IMR-90 (cell line): ENCODE measurements around the gene SLC17A8. TPM values are rescaled to one million over a fixed set of nuclear protein-coding genes. Genes with fewer than 3 reads are reported as not detected.

Source experiments
- ATAC-seq: fragments of 200-7000 bp; cut with Tn5 transposase; 2 replicates; pipeline ENCODE4 v1.9.1; 2020; ENCODE audit warnings: low read depth, mild to moderate bottlenecking, moderate library complexity
- BruUV-seq: library from RNA; stranded (reverse); fragments of 400-500 nt; replicated peaks from 2 replicates; lab custom pipeline; 2021; lab: Mats Ljungman, UMichigan
- CTCF ChIA-PET: fragments of 300-600 bp; formaldehyde crosslinking; extraction: SDS; loops from one replicate; lab custom pipeline; 2021; ENCODE audit warnings: antibody characterized with exemption; lab: Yijun Ruan, JAX
- POLR2A ChIA-PET: fragments of 300-600 bp; sonication (Branson Sonifier 250); formaldehyde crosslinking; loops from one replicate; lab custom pipeline; 2022; ENCODE audit warnings: antibody characterized with exemption; ENCODE audit not compliant: unreplicated experiment; lab: Charles Lee
- DNase-seq: peaks from one replicate; pipeline ENCODE4 v3.0.0; 2013
- H2AFZ ChIP-seq: replicated peaks from 2 replicates; pipeline ENCODE3; 2013; ENCODE audit warnings: low read length, mild to moderate bottlenecking; ENCODE audit not compliant: poor library complexity
- H2AK5ac ChIP-seq: 2 replicates; pipeline ENCODE4 v1.6.1; 2013; ENCODE audit warnings: low read depth, low read length, inconsistent platforms
- H2AK9ac ChIP-seq: replicated peaks from 2 replicates; pipeline ENCODE3; 2013; ENCODE audit warnings: mild to moderate bottlenecking, low read depth, low read length, moderate library complexity; ENCODE audit not compliant: poor library complexity
- H2BK120ac ChIP-seq: 2 replicates; pipeline ENCODE4 v1.6.1; 2013; ENCODE audit warnings: low read depth, low read length, inconsistent platforms
- H2BK15ac ChIP-seq: 3 replicates; pipeline ENCODE4 v1.6.1; 2013; ENCODE audit warnings: low read depth, low read length, inconsistent platforms
- H2BK20ac ChIP-seq: 2 replicates; pipeline ENCODE4 v1.6.1; 2013; ENCODE audit warnings: low read depth, mild to moderate bottlenecking, inconsistent platforms, low read length, moderate library complexity
- H2BK5ac ChIP-seq: 2 replicates; pipeline ENCODE4 v1.6.1; 2013; ENCODE audit warnings: mild to moderate bottlenecking, low read depth, low read length, inconsistent platforms; ENCODE audit not compliant: poor library complexity, severe bottlenecking
- H3K14ac ChIP-seq: replicated peaks from 2 replicates; pipeline ENCODE4 v1.6.1; 2013; ENCODE audit warnings: low read depth, low read length, inconsistent platforms
- H3K18ac ChIP-seq: 2 replicates; pipeline ENCODE4 v1.6.1; 2013; ENCODE audit warnings: low read depth, low read length, control low read depth
- H3K23ac ChIP-seq: 2 replicates; pipeline ENCODE4 v1.6.1; 2013; ENCODE audit warnings: low read depth, low read length, inconsistent platforms
- H3K27ac ChIP-seq: 2 replicates; pipeline ENCODE4 v1.5.1; 2013; ENCODE audit warnings: mild to moderate bottlenecking, control low read depth, low read length; ENCODE audit not compliant: insufficient read depth
- H3K27me3 ChIP-seq: 2 replicates; pipeline ENCODE4 v1.6.1; 2013; ENCODE audit warnings: low read length; ENCODE audit not compliant: control insufficient read depth, insufficient read depth
- H3K36me3 ChIP-seq: 2 replicates; pipeline ENCODE4 v1.6.1; 2013; ENCODE audit warnings: low read length, mixed read lengths; ENCODE audit not compliant: control insufficient read depth, insufficient read depth
- H3K4ac ChIP-seq: 2 replicates; pipeline ENCODE4 v1.6.1; 2013; ENCODE audit warnings: low read depth, low read length, inconsistent platforms
- H3K4me1 ChIP-seq: 2 replicates; pipeline ENCODE4 v1.6.1; 2013; ENCODE audit warnings: low read length, mixed read lengths; ENCODE audit not compliant: control insufficient read depth, insufficient read depth
- H3K4me2 ChIP-seq: 2 replicates; pipeline ENCODE4 v1.6.1; 2013; ENCODE audit warnings: low read depth, mild to moderate bottlenecking, control low read depth, low read length, moderate library complexity
- H3K4me3 ChIP-seq: 2 replicates; pipeline ENCODE4 v1.5.1; 2013; ENCODE audit warnings: low read depth, mild to moderate bottlenecking, control low read depth, low read length, moderate library complexity; ENCODE audit not compliant: insufficient read depth
- H3K56ac ChIP-seq: 2 replicates; pipeline ENCODE4 v1.6.1; 2013; ENCODE audit warnings: low read length, inconsistent platforms; ENCODE audit not compliant: insufficient read depth; ENCODE audit errors: extremely low read depth
- H3K79me1 ChIP-seq, 2 experiments: 2 replicates each; pipeline ENCODE4 v1.6.1; 2013; ENCODE audit warnings: low read length in 2 of 2, inconsistent platforms in 1 of 2, low read depth in 1 of 2
- H3K9ac ChIP-seq: 2 replicates; pipeline ENCODE4 v1.6.1; 2013; ENCODE audit warnings: low read depth, low read length, control low read depth
- H3K9me1 ChIP-seq: 2 replicates; pipeline ENCODE4 v1.6.1; 2013; ENCODE audit warnings: low read length, inconsistent platforms; ENCODE audit not compliant: insufficient read depth
- H3K9me3 ChIP-seq: 2 replicates; pipeline ENCODE4 v1.6.1; 2013; ENCODE audit warnings: low read length; ENCODE audit not compliant: control insufficient read depth, insufficient read depth
- H4K20me1 ChIP-seq: 2 replicates; pipeline ENCODE4 v1.6.1; 2013; ENCODE audit warnings: low read length, inconsistent platforms; ENCODE audit not compliant: insufficient read depth
- H4K5ac ChIP-seq: 2 replicates; pipeline ENCODE4 v1.6.1; 2013; ENCODE audit warnings: mild to moderate bottlenecking, low read depth, low read length, control low read depth
- H4K8ac ChIP-seq, 2 experiments: 2 replicates each; pipeline ENCODE4 v1.6.1; 2013; ENCODE audit warnings: low read depth in 2 of 2, low read length in 2 of 2, control low read depth in 1 of 2, inconsistent platforms in 1 of 2
- H4K91ac ChIP-seq: 2 replicates; pipeline ENCODE4 v1.6.1; 2013; ENCODE audit warnings: low read depth, low read length, inconsistent platforms; ENCODE audit not compliant: insufficient read depth
- CEBPB ChIP-seq: IDR thresholded peaks from 2 replicates; pipeline ENCODE4 v1.6.1; 2012; ENCODE audit warnings: low read depth, low read length, improper control_type of control experiment
- CHD1 ChIP-seq: IDR thresholded peaks from 2 replicates; pipeline ENCODE4 v1.6.1; 2012; ENCODE audit warnings: low read depth, low read length, improper control_type of control experiment
- CTCF ChIP-seq: conservative IDR thresholded peaks from 2 replicates; pipeline ENCODE4 v1.5.1; 2012; ENCODE audit warnings: mild to moderate bottlenecking, low read depth, low read length, improper control_type of control experiment
- FOS ChIP-seq: fragments of 150-350 bp; IDR thresholded peaks from 2 replicates; pipeline ENCODE4 v1.6.1; 2016; ENCODE audit warnings: low read depth, low read length
- MAFK ChIP-seq: IDR thresholded peaks from 2 replicates; pipeline ENCODE4 v1.6.1; 2012; ENCODE audit warnings: low read depth, low read length, improper control_type of control experiment
- MAZ ChIP-seq: IDR thresholded peaks from 2 replicates; pipeline ENCODE4 v1.6.1; 2012; ENCODE audit warnings: low read depth, mild to moderate bottlenecking, low read length, improper control_type of control experiment, moderate library complexity, borderline replicate concordance
- MXI1 ChIP-seq: IDR thresholded peaks from 2 replicates; pipeline ENCODE4 v1.6.1; 2012; ENCODE audit warnings: low read depth, mild to moderate bottlenecking, low read length, moderate library complexity, borderline replicate concordance
- NFE2L2 ChIP-seq: fragments of 150-350 bp; IDR thresholded peaks from 2 replicates; pipeline ENCODE4 v1.6.1; 2016; ENCODE audit warnings: low read depth, mild to moderate bottlenecking, low read length
- POLR2A ChIP-seq: IDR thresholded peaks from 2 replicates; pipeline ENCODE4 v1.6.1; 2012; ENCODE audit warnings: mild to moderate bottlenecking, low read depth, low read length
- RAD21 ChIP-seq: IDR thresholded peaks from 2 replicates; pipeline ENCODE4 v1.6.1; 2012; ENCODE audit warnings: low read length, improper control_type of control experiment
- RCOR1 ChIP-seq: IDR thresholded peaks from 2 replicates; pipeline ENCODE4 v1.6.1; 2012; ENCODE audit warnings: mild to moderate bottlenecking, low read length, improper control_type of control experiment; ENCODE audit not compliant: insufficient replicate concordance
- RFX5 ChIP-seq: IDR thresholded peaks from 2 replicates; pipeline ENCODE4 v1.8.0; 2012; ENCODE audit warnings: low read depth, mild to moderate bottlenecking, low read length, moderate library complexity
- SMC3 ChIP-seq: fragments of 150-350 bp; IDR thresholded peaks from 2 replicates; pipeline ENCODE4 v1.6.1; 2016; ENCODE audit warnings: low read depth, mild to moderate bottlenecking, antibody characterized with exemption, low read length, moderate library complexity
- USF2 ChIP-seq: fragments of 150-350 bp; IDR thresholded peaks from 2 replicates; pipeline ENCODE4 v1.6.1; 2017; ENCODE audit warnings: mild to moderate bottlenecking, antibody characterized with exemption, low read length, low read depth
- dilution Hi-C: fragments of 300-500 bp; cut with HindIII; formaldehyde crosslinking; loops from one replicate; pipeline ENCODE4 v1.14.3; 2018; ENCODE audit warnings: low sequenced_read_pairs; ENCODE audit not compliant: unreplicated experiment
- in situ Hi-C: fragments of 300-500 bp; cut with MboI; formaldehyde crosslinking; loops from 3 replicates; pipeline ENCODE4 v1.14.3; 2019; ENCODE audit warnings: low sequenced_read_pairs, inconsistent platforms, mixed read lengths
- intact Hi-C: fragments of 100-400 bp; cut with micrococcal nuclease; formaldehyde crosslinking; loops from 2 replicates; pipeline ENCODE4 v1.10.0; 2022
- polyA plus RNA-seq, 3 experiments: library from polyadenylated mRNA; depleted of rRNA; stranded (reverse); fragments of >200 nt; gene quantifications; 2 replicates each; pipeline ENCODE4 v1.2.3, GENCODE V29; 2012; ENCODE audit warnings: low replicate concordance in 1 of 3
- total RNA-seq: library from RNA; depleted of rRNA; stranded (reverse); fragments of >200 nt; gene quantifications from 2 replicates; pipeline ENCODE4 v1.2.3, GENCODE V29; 2012
- TF ChIP-seq, protein P1 (sequence below): fragments of 150-350 bp; IDR thresholded peaks from 2 replicates; pipeline ENCODE4 v1.6.1; 2016; ENCODE audit warnings: low read depth, mild to moderate bottlenecking, low read length, moderate library complexity, borderline replicate concordance

Gene SLC17A8
- total and polyA plus RNA-seq, 2 of the 4 experiments (the other 2 are of a cell fraction) = not detected

DNA sequence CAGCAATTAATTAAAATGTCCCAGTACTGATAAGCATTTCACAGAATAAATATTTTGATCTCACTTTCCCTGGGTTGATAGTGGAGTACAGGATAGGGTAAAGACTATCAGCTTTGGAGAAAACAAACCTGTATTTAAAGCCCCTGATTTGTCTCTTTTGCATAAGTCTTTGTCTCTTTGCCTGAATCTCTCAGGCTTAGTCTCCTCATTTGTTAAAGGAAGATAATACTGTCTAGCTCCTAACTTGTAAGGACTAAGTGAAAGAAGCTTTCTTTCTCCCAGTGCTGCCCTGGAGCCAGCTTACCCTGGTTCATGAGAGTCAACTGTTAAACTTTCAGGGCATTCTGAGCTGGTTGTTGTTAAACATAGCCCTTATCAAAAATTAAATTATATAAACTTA, 111.3 kb downstream of the SLC17A8 start:
- no TSS peak for BruUV-seq
- Histone ChIP-seq H3K4me2 (no peak overlapping the region), H3K18ac (no peak overlapping the region), H3K27me3 (peaks cover 8% of the 10 kb centered on the region), H2AK9ac (no peak overlapping the region), H3K36me3 (no peaks in the 10 kb centered on the region), H2BK15ac (no peak overlapping the region), H2BK120ac (no peak overlapping the region), H4K5ac (no peak overlapping the region), H3K56ac (no peak overlapping the region), H3K14ac (no peak overlapping the region), H2AK5ac (no peak overlapping the region), H3K27ac (no peak overlapping the region), H3K79me1 (no peaks in the 10 kb centered on the region), H3K9me3 (no peaks in the 10 kb centered on the region), H3K9me1 (no peaks in the 10 kb centered on the region), H3K4me1 (no peaks in the 10 kb centered on the region), H3K4ac (no peak overlapping the region), H3K9ac (no peak overlapping the region), H4K8ac (no peak overlapping the region), H4K20me1 (no peaks in the 10 kb centered on the region), H3K23ac (no peak overlapping the region), H4K91ac (no peak overlapping the region), H2AFZ (no peak overlapping the region), H3K4me3 (no peak overlapping the region), H2BK5ac (no peak overlapping the region), H2BK20ac (no peak overlapping the region)
- DNase-seq (no peak), ATAC-seq (no peak)
- no peak for TF ChIP-seq RCOR1
- TF ChIP-seq CHD1 = no peak
- TF ChIP-seq, protein P1, sequence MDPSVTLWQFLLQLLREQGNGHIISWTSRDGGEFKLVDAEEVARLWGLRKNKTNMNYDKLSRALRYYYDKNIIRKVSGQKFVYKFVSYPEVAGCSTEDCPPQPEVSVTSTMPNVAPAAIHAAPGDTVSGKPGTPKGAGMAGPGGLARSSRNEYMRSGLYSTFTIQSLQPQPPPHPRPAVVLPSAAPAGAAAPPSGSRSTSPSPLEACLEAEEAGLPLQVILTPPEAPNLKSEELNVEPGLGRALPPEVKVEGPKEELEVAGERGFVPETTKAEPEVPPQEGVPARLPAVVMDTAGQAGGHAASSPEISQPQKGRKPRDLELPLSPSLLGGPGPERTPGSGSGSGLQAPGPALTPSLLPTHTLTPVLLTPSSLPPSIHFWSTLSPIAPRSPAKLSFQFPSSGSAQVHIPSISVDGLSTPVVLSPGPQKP = no peak
- no peak for TF ChIP-seq RFX5
- TF ChIP-seq POLR2A = no peak
- TF ChIP-seq CEBPB = no peak
- TF ChIP-seq SMC3 = no peak
- no peak for TF ChIP-seq USF2
- no peak for TF ChIP-seq MAFK
- TF ChIP-seq CTCF = no peak
- TF ChIP-seq FOS = no peak
- no peak for TF ChIP-seq MAZ
- TF ChIP-seq MXI1 = no peak
- no peak for TF ChIP-seq RAD21
- TF ChIP-seq NFE2L2 = no peak
- in situ Hi-C loops (no loop called here), dilution Hi-C loops (no loop called here), intact Hi-C loops (no loop called here)
- POLR2A ChIA-PET = no interaction called here
- CTCF ChIA-PET = no interaction called here
